ENCODE measurements around the gene ALCAM.
"Not testable (repeated sequence)": the region's sequence is repeated elsewhere in the genome, so short reads cannot be mapped to it uniquely, and the experiment has no call there.

ALCAM gene

DNA sequence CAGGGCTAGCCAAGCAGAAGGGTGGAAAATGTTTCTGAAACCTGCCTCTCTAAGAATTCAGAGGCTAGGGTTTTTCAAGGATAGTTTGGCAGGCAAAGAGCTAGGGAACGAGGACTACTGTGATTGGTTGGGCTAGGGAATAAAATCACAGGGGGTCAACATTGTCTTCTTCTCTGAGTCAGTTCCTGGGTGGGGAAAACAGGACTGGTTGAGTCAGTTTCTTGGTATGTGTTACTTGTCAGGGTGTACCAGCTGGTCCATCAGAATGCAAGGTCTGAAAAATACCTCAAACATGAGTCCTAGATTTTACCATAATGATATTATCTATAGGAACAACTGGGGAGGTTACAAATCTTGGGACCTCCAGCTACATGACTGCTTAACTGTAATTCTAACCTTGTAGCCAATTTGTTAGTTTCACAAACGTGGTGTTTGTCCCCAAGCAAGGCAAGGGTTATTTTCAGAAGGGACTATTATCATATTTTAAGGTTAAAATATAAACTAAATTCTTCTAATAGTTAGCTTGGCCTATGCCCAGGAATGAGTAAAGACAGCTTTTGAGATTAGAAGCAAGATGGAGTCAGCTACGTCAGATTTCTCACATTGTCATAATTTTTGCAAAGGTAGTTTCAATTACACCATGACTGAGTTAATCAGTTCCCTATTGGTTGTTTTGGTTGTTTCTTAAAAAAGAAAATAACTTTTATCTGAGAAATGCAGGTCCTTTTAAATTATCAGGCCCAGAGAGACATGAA lies 231.5 kb downstream of the ALCAM start:
- H3K4me3 ChIP-seq (ENCODE audit: low read depth, low read length) = no peak overlapping the region
- DNase-seq (ENCODE audit: low read depth) = no peak

DNA sequence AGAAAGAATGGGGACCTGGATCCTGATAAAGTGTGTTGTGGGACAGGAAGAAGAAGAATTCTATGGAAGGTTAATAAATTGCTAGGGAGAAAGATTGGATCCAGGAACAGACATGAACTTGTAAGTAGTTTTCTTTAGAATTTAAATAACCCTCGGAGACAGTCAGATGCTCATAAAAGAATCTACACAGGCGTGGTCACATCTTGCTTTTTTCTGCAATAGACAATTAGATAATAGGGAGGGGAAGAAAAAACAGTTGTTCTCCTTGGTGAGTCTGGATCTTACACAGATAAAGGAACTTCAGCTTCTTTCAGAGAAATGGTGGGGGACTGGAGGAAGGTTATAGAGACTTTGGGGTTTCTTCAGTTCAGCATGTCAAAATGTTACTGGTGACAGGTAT lies 232.6 kb downstream of the ALCAM start:
- no peak overlapping the region for H3K4me3 ChIP-seq (ENCODE audit: low read depth, low read length)
- TF ChIP-seq, protein P1, sequence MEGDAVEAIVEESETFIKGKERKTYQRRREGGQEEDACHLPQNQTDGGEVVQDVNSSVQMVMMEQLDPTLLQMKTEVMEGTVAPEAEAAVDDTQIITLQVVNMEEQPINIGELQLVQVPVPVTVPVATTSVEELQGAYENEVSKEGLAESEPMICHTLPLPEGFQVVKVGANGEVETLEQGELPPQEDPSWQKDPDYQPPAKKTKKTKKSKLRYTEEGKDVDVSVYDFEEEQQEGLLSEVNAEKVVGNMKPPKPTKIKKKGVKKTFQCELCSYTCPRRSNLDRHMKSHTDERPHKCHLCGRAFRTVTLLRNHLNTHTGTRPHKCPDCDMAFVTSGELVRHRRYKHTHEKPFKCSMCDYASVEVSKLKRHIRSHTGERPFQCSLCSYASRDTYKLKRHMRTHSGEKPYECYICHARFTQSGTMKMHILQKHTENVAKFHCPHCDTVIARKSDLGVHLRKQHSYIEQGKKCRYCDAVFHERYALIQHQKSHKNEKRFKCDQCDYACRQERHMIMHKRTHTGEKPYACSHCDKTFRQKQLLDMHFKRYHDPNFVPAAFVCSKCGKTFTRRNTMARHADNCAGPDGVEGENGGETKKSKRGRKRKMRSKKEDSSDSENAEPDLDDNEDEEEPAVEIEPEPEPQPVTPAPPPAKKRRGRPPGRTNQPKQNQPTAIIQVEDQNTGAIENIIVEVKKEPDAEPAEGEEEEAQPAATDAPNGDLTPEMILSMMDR (IDR thresholded peaks at IDR 0.05; ENCODE audit: insufficient read depth, low read depth, low read length, missing control alignments) = no peak
- no peak for DNase-seq (ENCODE audit: low read depth)

More for the DNA sequence above, 231.5 kb downstream of the ALCAM start:
- TF ChIP-seq, protein P1 (IDR thresholded peaks at IDR 0.05; ENCODE audit: insufficient read depth, low read depth, low read length, missing control alignments) = no peak

DNA sequence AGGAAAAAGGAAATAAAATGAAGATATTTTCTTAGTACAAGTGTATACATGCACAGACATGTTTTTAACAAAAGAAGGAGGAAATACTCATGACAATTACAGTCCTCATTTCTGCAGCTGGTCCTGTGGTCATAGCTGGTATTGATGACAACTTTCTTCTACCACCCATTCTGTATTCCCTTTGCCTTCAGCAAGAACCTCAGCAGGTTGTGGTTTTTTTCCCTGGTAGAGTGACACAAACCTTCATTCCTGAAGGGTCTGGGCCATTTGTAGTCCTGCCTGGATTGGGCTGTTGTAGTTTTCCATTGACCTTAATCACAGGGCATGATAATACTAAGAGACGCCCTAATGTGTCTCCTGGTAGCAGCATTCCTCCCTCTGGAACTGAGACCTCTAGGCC lies 235.0 kb downstream of the ALCAM start:
- not testable (repeated sequence) for DNase-seq (ENCODE audit: low read depth); H3K4me3 ChIP-seq (ENCODE audit: low read depth, low read length)

DNA sequence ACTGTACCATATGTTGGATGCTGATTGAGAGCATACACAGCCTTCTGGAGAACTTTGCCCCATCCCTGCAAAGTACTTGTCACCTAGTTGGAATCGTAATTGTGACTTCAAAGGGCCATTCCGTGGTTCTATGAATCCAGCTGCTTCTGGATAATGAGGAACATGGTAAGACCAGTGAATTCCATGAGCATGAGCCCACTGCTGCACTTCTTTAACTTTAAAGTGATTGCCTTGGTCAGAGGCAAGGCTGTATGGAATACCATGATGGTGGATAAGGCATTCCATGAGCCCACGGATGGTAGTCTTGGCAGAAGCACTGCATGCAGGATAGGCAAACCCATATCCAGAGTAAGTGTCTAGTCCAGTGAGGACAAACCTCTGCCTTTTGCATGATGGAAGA lies 235.6 kb downstream of the ALCAM start:
- not testable (repeated sequence) for DNase-seq (ENCODE audit: low read depth); H3K4me3 ChIP-seq (ENCODE audit: low read depth, low read length)

DNA sequence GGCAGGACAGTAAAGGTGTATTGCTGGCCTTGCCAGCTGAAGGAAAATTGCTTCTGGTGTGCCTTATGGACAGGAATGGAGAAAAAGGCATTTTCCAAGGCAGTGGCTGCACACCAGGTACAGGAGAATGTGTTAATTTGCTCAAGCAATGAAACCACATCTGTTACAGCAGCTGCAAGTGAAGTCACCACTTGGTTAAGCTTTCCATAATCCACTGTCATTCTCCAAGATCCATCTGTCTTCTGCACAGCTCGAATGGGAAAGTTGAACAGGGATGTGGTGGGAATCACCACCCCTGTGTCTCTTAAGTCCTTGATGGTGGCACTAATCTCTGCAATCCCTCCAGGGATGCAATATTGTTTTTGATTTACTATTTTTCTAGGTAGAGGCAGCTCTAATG lies 236.8 kb downstream of the ALCAM start:
- H3K4me3 ChIP-seq (ENCODE audit: low read depth, low read length); DNase-seq (ENCODE audit: low read depth): not testable (repeated sequence)

DNA sequence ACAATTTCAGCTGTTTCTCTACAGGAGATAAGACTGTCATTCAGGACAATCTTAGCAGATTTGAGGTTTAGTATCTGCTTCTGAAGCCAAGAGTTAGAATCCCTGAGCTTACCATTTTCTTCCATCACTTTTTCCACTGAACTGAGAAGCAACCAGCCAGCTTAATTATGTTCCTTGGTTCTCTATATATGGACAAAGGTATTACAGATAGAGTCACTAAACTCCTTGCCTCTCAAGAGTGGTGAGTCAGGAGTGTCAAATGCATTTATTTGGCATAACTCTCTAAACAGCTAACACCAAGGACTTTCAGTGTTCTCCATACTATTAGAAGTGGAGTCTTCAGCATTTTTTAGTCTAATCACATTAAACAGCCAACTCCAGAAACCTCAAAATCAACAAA lies 239.3 kb downstream of the ALCAM start:
- H3K4me3 ChIP-seq (ENCODE audit: low read depth, low read length) = no peak overlapping the region
- DNase-seq (ENCODE audit: low read depth) = no peak
- TF ChIP-seq, protein P1 (IDR thresholded peaks at IDR 0.05; ENCODE audit: insufficient read depth, low read depth, low read length, missing control alignments) = no peak

DNA sequence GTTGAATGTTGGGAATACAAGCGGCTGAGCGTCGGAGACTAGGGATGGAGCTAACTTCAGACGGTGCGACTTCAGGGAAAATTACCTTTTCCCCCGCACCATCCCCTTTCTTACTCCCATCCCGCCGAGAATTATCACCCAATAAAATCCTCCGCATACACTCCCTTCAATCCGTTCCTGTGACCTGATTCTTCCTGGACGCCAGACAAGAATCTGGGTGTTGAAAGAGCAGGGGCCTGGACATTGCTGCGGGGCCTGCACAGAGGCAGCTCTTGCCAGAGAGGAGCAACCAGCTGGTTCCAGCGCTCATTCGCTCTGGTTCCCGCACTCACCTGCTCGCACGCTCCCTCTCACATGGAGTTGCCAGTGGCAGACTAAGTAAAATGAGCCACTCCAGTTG lies 241.9 kb downstream of the ALCAM start:
- TF ChIP-seq, protein P1 (IDR thresholded peaks at IDR 0.05; ENCODE audit: insufficient read depth, low read depth, low read length, missing control alignments) = no peak
- no peak for DNase-seq (ENCODE audit: low read depth)
- no peak overlapping the region for H3K4me3 ChIP-seq (ENCODE audit: low read depth, low read length)

DNA sequence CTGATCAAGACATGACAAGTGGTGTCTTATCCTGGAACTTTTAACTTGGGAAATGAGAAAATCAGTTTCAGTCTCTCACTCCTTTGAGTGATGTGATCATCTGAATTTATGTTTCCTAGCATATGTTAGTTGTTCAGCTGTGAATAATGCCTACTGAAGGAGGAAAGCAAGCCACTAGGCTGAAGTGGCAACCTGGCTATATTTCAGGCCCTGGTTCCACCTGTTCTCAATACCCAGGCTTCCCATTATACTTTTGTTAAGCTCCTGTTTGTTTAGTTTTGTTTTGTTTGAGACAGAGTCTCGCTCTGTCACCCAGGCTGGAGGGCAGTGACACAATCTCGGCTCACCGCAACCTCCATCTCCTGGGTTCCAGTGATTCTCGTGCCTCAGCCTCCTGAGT lies 243.8 kb downstream of the ALCAM start:
- TF ChIP-seq, protein P1 (IDR thresholded peaks at IDR 0.05; ENCODE audit: insufficient read depth, low read depth, low read length, missing control alignments) = no peak
- no peak overlapping the region for H3K4me3 ChIP-seq (ENCODE audit: low read depth, low read length)
- DNase-seq (ENCODE audit: low read depth) = no peak
